Omental fat pad (tissue), 4 donors: ENCODE data around the gene IAPP. TPM values are rescaled to one million over a fixed set of nuclear protein-coding genes. Genes with fewer than 3 reads are reported as not detected.
"Not testable (repeated sequence)": the region's sequence is repeated elsewhere in the genome, so short reads cannot be mapped to it uniquely, and the experiment has no call there.

Experiments
- ATAC-seq: fragments of 150-250 bp; one replicate; pipeline ENCODE4 v1.9.1; 2016; ENCODE audit warnings: mild to moderate bottlenecking, moderate library complexity; ENCODE audit not compliant: low FRiP score
- DNase-seq: peaks from one replicate; pipeline ENCODE4 v3.0.0-alpha.2; 2019; ENCODE audit warnings: low spot score
- total RNA-seq, 4 donors: library from RNA; depleted of rRNA; stranded (reverse); fragments of >200 nt; gene quantifications; one replicate each; pipeline ENCODE4 v1.1.0, GENCODE V29; 2016
- TF ChIP-seq, protein P1 (sequence below), 3 donors: fragments of 450-650 bp; IDR thresholded peaks; one replicate each; pipeline ENCODE4 v1.5.1; 2016 to 2017; ENCODE audit warnings: antibody characterized with exemption in 3 of 3, mild to moderate bottlenecking in 3 of 3, moderate library complexity in 2 of 3

Gene IAPP
- total RNA-seq, 4 donors from 2014 or later = not detected

DNA sequence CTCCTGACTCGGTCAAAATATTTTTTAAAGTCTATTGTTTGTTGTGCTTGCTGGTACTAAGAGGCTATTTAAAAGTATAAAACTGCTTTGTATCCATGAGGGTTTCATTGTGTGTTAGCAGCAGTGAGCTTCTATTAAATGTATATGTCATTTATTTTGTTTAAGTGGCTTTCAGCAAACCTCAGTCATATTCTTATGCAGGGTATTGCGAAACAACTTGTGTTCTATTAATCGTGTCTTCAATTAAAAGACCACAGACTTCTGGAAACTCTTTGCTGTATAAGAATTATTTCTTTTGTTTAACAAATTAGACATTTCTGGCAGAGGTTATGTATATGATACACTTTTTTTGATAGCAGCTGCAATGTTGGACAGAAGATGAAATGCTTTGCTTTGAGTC, 6.5 kb downstream of the IAPP start:
- DNase-seq = no peak
- TF ChIP-seq, protein P1, sequence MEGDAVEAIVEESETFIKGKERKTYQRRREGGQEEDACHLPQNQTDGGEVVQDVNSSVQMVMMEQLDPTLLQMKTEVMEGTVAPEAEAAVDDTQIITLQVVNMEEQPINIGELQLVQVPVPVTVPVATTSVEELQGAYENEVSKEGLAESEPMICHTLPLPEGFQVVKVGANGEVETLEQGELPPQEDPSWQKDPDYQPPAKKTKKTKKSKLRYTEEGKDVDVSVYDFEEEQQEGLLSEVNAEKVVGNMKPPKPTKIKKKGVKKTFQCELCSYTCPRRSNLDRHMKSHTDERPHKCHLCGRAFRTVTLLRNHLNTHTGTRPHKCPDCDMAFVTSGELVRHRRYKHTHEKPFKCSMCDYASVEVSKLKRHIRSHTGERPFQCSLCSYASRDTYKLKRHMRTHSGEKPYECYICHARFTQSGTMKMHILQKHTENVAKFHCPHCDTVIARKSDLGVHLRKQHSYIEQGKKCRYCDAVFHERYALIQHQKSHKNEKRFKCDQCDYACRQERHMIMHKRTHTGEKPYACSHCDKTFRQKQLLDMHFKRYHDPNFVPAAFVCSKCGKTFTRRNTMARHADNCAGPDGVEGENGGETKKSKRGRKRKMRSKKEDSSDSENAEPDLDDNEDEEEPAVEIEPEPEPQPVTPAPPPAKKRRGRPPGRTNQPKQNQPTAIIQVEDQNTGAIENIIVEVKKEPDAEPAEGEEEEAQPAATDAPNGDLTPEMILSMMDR (IDR thresholded peaks at IDR 0.05) = no peak
- ATAC-seq = no peak

DNA sequence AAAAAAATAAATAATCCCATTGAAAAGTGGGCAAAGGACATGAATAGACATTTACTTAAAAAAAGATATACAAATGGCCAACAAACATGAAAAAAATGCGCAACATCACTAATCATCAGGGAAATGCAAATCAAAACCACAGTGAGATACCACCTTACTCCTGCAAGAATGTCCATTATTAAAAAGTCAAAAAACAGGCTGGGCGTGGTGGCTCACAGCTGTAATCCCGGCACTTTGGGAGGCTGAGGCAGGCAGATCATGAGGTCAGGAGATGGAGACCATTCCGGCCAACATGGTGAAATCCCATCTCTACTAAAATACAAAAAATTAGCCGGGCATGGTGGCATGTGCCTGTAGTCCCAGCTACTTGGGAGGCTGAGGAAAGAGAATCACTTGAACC, 8.6 kb downstream of the IAPP start:
- not testable (repeated sequence) for ATAC-seq, DNase-seq

DNA sequence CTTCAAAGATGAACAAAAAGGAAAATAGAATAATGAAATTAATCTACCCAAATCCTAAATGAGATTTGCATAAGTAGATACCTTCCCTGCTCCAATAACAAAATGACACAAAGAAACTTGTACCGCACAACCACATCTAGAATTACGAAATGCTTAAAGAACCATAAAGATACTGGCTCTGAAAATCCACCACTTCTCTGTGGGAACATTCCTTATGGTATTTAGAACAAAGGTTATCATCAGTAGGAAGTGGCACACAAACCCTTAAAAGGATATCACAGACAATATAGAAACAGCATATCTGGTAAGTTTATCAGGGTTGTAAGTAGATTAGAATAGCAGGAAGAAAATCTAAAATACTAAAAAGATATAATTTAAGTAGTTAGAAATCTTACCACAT, 11.6 kb downstream of the IAPP start:
- DNase-seq (no peak), ATAC-seq (no peak)

DNA sequence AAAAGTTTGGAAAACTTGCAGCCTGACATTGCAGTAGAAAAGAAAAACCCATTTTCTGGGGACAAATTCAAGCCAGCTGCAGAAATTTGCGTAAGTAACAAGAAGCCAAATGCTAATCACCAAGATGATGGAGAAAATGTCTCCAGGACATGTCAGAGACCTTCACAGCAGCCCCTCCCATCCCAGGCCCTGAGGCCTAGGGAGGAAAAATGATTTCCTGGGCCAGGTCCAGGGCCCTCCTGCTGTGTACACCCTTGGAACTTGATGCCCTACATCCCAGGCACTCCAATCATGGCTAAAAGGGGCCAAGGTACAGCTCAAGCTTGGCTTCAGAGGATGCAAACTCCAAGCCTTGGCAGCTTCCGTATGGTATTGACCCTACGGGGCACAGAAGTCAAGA, 14.5 kb downstream of the IAPP start:
- TF ChIP-seq, protein P1 (IDR thresholded peaks at IDR 0.05) = no peak
- ATAC-seq (no peak), DNase-seq (no peak)

More for the DNA sequence above, 11.6 kb downstream of the IAPP start:
- TF ChIP-seq, protein P1 (IDR thresholded peaks at IDR 0.05) = no peak

DNA sequence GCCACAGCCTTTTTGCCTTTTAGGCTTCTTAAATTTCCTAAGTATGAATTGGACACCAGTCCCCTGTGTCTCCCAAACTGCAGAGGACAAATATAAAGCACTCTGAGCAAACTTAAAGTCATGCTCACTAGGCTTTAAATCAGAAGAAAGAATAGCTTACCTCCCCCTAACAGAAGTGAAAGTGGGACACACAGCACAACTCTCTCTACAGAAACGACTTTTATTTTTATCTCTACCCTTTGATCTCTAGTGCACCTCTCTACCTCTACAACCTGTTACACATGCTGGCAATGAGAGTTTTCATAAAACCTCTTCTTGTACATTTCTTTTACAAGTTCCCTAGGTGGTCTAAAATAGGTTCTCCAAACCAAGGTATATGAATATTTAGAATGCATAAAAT, 19.7 kb downstream of the IAPP start:
- TF ChIP-seq, protein P1 (IDR thresholded peaks at IDR 0.05) = no peak
- DNase-seq = no peak
- no peak for ATAC-seq

DNA sequence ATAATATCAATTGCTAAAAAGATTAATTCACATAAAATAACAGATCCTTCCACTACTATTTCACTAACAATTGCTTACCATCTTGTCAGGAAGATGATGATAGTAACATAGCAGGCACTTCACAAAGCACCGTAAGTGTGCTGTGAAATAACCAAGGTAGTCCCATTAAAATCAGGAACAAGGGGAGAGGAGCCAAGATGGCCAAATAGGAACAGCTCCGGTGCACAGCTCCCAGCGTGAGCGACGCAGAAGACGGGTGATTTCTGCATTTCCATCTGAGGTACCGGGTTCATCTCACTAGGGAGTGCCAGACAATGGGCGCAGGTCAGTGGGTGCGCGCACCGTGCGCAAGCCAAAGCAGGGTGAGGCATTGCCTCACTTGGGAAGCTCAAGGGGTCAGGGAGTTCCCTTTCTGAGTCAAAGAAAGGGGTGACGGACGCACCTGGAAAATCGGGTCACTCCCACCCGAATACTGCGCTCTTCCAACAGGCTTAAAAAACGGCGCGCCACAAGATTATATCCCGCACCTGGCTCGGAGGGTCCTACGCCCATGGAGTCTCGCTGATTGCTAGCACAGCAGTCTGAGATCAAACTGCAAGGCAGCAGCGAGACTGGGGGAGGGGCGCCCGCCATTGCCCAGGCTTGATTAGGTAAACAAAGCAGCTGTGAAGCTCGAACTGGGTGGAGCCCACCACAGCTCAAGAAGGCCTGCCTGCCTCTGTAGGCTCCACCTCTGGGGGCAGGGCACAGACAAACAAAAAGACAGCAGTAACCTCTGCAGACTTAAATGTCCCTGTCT, 22.3 kb downstream of the IAPP start:
- DNase-seq, ATAC-seq: not testable (repeated sequence)

DNA sequence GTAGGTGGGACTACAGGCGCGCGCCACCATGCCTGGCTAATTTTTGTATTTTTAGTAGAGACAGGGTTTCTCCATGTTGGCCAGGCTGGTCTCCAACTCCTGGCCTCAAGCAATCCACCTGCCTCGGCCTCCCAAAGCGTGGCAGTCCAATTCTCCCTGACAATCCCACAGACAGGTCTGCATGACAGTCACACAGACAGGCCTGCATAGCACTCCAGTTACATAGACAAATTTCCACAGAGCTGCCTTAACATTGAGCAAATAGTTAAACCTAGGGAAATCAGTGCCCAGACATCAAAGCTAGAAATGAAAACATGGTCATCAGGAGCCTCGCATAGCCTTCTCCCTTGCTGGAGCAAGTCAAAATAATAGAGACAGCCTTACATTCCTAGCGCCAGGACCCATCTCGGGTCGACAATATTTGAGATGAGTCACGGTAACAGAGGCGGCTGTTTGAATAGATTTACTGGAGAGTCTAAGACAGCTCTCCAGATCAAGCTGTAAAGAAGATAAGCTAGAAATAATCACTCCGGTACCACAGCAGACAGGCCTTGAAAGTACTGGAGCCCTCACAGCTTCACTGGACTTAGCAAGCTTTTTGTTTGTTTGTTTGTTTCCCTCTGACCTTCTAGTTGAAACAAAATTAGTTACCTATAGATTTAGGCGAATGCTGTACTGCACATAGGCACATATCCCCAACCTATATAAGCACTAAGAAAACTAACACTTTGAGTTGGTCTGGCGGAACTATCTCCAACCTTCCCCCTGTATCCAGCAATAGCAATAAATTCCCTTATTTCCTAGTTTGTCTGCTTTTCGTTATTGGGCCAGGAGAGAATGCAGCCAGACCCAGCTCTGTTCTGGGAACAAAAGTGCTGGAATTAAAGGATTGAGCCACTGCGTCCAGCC, 40.9 kb downstream of the IAPP start:
- ATAC-seq = no peak
- TF ChIP-seq, protein P1 (IDR thresholded peaks at IDR 0.05) = no peak
- DNase-seq = no peak
